Brain microvascular endothelial cell (primary cell): ENCODE data around the gene NUDT2.

Experiments used
- DNase-seq: peaks from one replicate; pipeline ENCODE4 v3.0.0-alpha.2; 2020
- H3K27ac ChIP-seq: fragments of 250-450 bp; sonication (Bioruptor Pico); 2 replicates; pipeline ENCODE4 v1.5.1; 2020; ENCODE audit warnings: mild to moderate bottlenecking, moderate library complexity
- H3K27me3 ChIP-seq: fragments of 250-450 bp; sonication (Bioruptor Pico); replicated peaks from 2 replicates; pipeline ENCODE4 v1.5.1; 2020; ENCODE audit warnings: mild to moderate bottlenecking
- H3K36me3 ChIP-seq: fragments of 250-450 bp; sonication (Bioruptor Pico); replicated peaks from 2 replicates; pipeline ENCODE4 v1.5.1; 2020; ENCODE audit warnings: mild to moderate bottlenecking
- H3K4me3 ChIP-seq: 2 replicates; pipeline ENCODE4 v1.5.1; 2011; ENCODE audit warnings: low read depth, mild to moderate bottlenecking, control low read depth, low read length, moderate library complexity
- in situ Hi-C: cut with HindIII; loops from 2 replicates; pipeline ENCODE4 v1.10.0; 2017; ENCODE audit warnings: low sequenced_read_pairs, low pct_ligation_motif_present
- TF ChIP-seq, protein P1 (sequence below): IDR thresholded peaks from 2 replicates; pipeline ENCODE4 v1.5.1; 2011; ENCODE audit warnings: low read depth, mild to moderate bottlenecking, moderate library complexity, low read length, control low read depth, inconsistent platforms; ENCODE audit errors: missing control alignments

Gene NUDT2

DNA sequence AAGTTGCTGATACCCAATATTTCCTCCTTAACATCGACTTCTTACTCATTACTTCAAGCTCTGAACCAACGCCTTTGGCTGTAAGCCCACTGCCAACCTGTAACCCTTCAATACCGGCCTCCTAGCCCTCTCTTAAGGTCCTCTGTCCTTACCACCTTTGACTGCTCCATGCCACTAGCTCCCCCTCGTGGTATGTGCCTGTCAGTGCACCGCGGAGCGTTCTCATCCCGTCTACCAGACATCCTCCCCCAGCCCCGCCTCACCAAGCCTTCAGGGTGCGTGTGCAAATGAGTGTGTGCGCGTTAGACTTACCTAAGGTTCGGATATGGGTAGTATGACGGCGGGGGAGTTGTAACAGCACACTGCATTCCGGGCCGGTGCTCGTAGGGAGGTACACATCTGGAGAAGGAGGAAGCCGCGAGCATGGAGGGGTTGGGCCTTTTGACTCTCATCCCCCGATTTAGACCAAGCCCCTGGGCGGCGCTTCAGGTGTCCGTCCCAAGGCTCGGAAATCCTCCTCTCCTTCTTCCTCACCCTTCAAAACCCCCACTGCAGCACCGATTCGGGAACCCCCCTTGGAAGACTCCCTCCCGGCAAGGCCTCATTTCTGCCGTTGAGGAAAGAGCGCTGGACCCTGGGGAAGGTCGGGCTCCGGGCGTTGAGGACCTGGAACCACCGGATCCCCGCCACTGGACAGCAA, 50.1 kb downstream of the NUDT2 start:
- peak overlapping the region; percentile 54 for H3K4me3 ChIP-seq
- no peaks in the 10 kb centered on the region for H3K27me3 ChIP-seq
- H3K27ac ChIP-seq = no peak overlapping the region
- DNase-seq = peak; percentile 79
- no peaks in the 10 kb centered on the region for H3K36me3 ChIP-seq
- in situ Hi-C loops = no loop called here
- TF ChIP-seq, protein P1, sequence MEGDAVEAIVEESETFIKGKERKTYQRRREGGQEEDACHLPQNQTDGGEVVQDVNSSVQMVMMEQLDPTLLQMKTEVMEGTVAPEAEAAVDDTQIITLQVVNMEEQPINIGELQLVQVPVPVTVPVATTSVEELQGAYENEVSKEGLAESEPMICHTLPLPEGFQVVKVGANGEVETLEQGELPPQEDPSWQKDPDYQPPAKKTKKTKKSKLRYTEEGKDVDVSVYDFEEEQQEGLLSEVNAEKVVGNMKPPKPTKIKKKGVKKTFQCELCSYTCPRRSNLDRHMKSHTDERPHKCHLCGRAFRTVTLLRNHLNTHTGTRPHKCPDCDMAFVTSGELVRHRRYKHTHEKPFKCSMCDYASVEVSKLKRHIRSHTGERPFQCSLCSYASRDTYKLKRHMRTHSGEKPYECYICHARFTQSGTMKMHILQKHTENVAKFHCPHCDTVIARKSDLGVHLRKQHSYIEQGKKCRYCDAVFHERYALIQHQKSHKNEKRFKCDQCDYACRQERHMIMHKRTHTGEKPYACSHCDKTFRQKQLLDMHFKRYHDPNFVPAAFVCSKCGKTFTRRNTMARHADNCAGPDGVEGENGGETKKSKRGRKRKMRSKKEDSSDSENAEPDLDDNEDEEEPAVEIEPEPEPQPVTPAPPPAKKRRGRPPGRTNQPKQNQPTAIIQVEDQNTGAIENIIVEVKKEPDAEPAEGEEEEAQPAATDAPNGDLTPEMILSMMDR = peak; percentile 99

DNA sequence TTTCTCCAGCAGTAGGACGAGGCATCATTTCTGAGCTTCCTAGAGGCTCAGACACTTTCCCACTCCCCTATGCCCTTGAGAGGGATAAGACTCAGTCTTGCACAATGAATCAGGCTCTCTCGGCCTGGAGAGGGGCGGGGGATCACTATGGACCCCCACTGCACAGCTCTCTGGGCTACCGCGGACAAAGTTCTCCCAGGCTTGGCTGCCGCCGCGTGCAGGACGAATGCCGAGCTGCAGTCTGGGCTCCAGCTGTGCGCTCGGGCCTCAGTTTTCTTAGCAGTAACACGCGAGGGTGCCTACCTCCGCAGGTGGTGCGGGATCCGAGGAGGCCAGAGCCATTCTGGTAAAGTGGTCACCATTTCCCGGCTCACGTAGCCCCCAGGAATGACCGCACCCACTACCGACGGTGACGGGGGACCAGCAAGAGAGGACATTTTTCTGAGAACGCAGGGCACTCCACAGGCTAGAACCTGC, 50.7 kb downstream of the NUDT2 start:
- in situ Hi-C loops = no loop called here
- TF ChIP-seq, protein P1 = no peak
- Histone ChIP-seq H3K36me3 (no peaks in the 10 kb centered on the region), H3K27me3 (no peaks in the 10 kb centered on the region), H3K4me3 (peak overlapping the region; percentile 54), H3K27ac (no peak overlapping the region)
- no peak for DNase-seq

DNA sequence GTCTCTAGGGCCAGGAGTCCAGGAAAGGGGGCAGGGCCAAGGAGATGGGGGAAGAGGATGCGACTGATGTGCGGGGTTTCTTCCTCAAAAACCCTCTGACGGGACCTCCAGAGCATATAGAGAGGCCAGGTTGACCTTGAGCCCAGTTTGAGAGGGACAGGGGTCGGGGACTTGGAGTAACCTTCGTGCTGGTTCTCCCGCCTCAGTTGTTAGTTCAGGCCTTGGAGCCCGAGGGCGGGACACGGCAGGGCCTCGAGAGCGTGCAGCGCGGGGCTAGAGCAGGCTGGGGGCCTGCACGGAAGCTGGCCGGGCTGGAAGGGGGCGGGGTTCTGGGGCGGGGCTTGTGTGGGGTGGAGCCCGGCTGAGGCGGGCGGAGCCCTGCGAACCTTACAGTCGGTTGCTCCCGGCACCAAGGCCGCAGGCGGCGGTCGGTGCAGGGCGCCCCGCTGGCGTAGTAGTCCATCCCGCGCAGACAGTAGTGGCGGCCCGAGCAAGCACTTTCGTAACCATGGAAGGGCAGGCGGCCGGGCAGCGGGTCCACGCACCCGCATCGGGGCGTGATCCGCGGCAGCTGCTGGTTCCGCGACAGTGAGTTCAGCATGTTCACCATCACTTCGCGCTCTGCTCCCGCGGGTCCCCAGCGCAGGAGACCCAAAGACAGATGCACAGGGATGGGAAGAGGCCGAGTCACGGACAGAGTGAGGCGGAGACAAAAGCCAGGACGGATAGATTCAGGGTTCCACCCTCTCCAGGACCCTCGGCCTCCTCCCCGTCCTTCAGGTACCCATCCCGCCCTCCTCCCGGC, 51.3 kb downstream of the NUDT2 start:
- H3K27ac ChIP-seq = no peak overlapping the region
- no peaks in the 10 kb centered on the region for H3K27me3 ChIP-seq
- in situ Hi-C loops = no loop called here
- H3K36me3 ChIP-seq = no peaks in the 10 kb centered on the region
- peak; percentile 51 for DNase-seq
- TF ChIP-seq, protein P1 = no peak
- H3K4me3 ChIP-seq = peak overlapping the region; percentile 57

GRCh38 chr9:34381323-34381722, 52.0 kb downstream of the NUDT2 start:
- in situ Hi-C loops = no loop called here
- Histone ChIP-seq H3K27ac (no peak overlapping the region), H3K36me3 (no peaks in the 10 kb centered on the region), H3K4me3 (peak overlapping the region; percentile 57), H3K27me3 (no peaks in the 10 kb centered on the region)
- DNase-seq = no peak
- TF ChIP-seq, protein P1 = no peak

DNA sequence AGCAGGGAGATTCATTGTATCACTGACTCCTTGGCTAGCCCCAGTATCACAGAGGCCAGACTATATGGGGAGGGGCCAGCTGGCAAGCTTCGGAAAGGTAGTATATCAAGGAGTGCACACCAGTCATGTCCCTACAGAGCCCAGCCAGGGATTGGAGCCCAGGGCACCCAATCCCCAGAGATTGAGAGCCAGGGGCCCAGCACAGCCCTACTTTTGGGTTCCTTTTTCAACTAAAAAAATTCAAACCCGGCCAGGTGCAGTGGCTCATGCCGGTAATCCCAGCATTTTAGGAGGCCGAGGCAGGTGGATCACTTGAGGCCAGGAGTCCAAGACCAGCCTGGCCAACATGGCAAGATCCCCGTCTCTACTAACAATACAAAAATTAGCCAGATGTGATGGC, 52.7 kb downstream of the NUDT2 start:
- no peaks in the 10 kb centered on the region for H3K27me3 ChIP-seq
- DNase-seq = no peak
- TF ChIP-seq, protein P1 = no peak

More for the DNA sequence above, 52.7 kb downstream of the NUDT2 start:
- H3K4me3 ChIP-seq = no peak overlapping the region
- no peaks in the 10 kb centered on the region for H3K36me3 ChIP-seq
- no peak overlapping the region for H3K27ac ChIP-seq
- in situ Hi-C loops = no loop called here
